H1 (cell line): Measurements from ENCODE around the gene OR9A2. TPM values are rescaled to one million over a fixed set of nuclear protein-coding genes. Genes with fewer than 3 reads are reported as not detected.

ENCODE experiments used
- CTCF ChIA-PET: fragments of 300-600 bp; sonication (Branson Sonifier 250); formaldehyde crosslinking; loops from one replicate; lab custom pipeline; 2021; ENCODE audit not compliant: partially characterized antibody; lab: Charles Lee
- POLR2A ChIA-PET: fragments of 300-600 bp; sonication (Branson Sonifier 250); formaldehyde crosslinking; loops from one replicate; lab custom pipeline; 2021; ENCODE audit warnings: inconsistent platforms; ENCODE audit not compliant: partially characterized antibody; lab: Charles Lee
- DNase-seq, 2 experiments: peaks; one replicate each; pipeline versions ENCODE4 v3.0.0 to v3.0.0-alpha.2; 2010 to 2022; ENCODE audit warnings: low spot score in 2 of 2, low read depth in 1 of 2, mixed read lengths in 1 of 2
- FAIRE-seq: peaks from 2 replicates; lab custom pipeline; 2011; peaks lifted over from hg19 to GRCh38; lab: Jason Lieb, UNC
- H2AFZ ChIP-seq: 2 replicates; pipeline ENCODE4 v1.8.1; 2012; ENCODE audit warnings: low read length, inconsistent platforms
- H2AK5ac ChIP-seq: 2 replicates; pipeline ENCODE4 v1.6.1; 2013; ENCODE audit warnings: low read depth, low read length
- H2BK120ac ChIP-seq: replicated peaks from 2 replicates; pipeline ENCODE3; 2013; ENCODE audit warnings: low read depth, low read length, inconsistent platforms
- H2BK12ac ChIP-seq: 2 replicates; pipeline ENCODE4 v1.6.1; 2013; ENCODE audit warnings: low read depth, low read length
- H2BK15ac ChIP-seq: 2 replicates; pipeline ENCODE4 v1.6.1; 2013; ENCODE audit warnings: low read length
- H2BK20ac ChIP-seq: 2 replicates; pipeline ENCODE4 v1.6.1; 2013; ENCODE audit warnings: low read length
- H2BK5ac ChIP-seq: 2 replicates; pipeline ENCODE4 v1.6.1; 2013; ENCODE audit warnings: low read depth, low read length
- H3K14ac ChIP-seq: 2 replicates; pipeline ENCODE4 v1.6.1; 2013; ENCODE audit warnings: inconsistent platforms; ENCODE audit not compliant: insufficient read length
- H3K18ac ChIP-seq: 2 replicates; pipeline ENCODE4 v1.6.1; 2013; ENCODE audit warnings: low read length; ENCODE audit errors: extremely low read depth
- H3K23ac ChIP-seq: 2 replicates; pipeline ENCODE4 v1.6.1; 2013; ENCODE audit warnings: inconsistent platforms; ENCODE audit not compliant: insufficient read length
- H3K23me2 ChIP-seq: 2 replicates; pipeline ENCODE4 v1.6.1; 2013; ENCODE audit warnings: low read depth, low read length
- H3K27ac ChIP-seq: 2 replicates; pipeline ENCODE4 v1.6.1; 2011; ENCODE audit warnings: low read depth, low read length, inconsistent platforms
- H3K27me3 ChIP-seq, 4 experiments: replicated peaks in 1 of 4; 1 replicate in 1 of 4; 2 replicates in 3 of 4; pipeline versions ENCODE4 v1.6.1 to v1.8.1; 2011 to 2013; ENCODE audit warnings: low read length in 3 of 4, mild to moderate bottlenecking in 3 of 4, inconsistent platforms in 2 of 4, mixed read lengths in 2 of 4, moderate library complexity in 1 of 4; ENCODE audit not compliant: control insufficient read depth in 3 of 4, insufficient read depth in 3 of 4; ENCODE audit errors: extremely low read depth in 1 of 4
- H3K36me3 ChIP-seq, 4 experiments: 2 replicates each; pipeline versions ENCODE4 v1.6.1 to v1.8.1; 2011 to 2013; ENCODE audit warnings: mild to moderate bottlenecking in 4 of 4, low read length in 3 of 4, moderate library complexity in 2 of 4, control low read depth in 1 of 4, inconsistent platforms in 1 of 4; ENCODE audit not compliant: insufficient read depth in 4 of 4, control insufficient read depth in 2 of 4
- H3K4ac ChIP-seq: replicated peaks from 2 replicates; pipeline ENCODE3; 2013; ENCODE audit warnings: low read length, low read depth, mixed read lengths, inconsistent platforms; ENCODE audit not compliant: insufficient read length
- H3K4me1 ChIP-seq, 4 experiments: replicated peaks in 1 of 4; 1 replicate in 1 of 4; 2 replicates in 3 of 4; pipeline versions ENCODE4 v1.6.1 to v1.8.1; 2011 to 2013; ENCODE audit warnings: low read length in 3 of 4, inconsistent platforms in 2 of 4, mixed read lengths in 1 of 4; ENCODE audit not compliant: insufficient read depth in 4 of 4, control insufficient read depth in 3 of 4
- H3K4me2 ChIP-seq, 2 experiments: 2 replicates each; pipeline versions ENCODE4 v1.6.1 to v1.8.1; 2011 to 2013; ENCODE audit warnings: low read depth in 2 of 2, low read length in 2 of 2, control low read depth in 1 of 2, inconsistent platforms in 1 of 2, mild to moderate bottlenecking in 1 of 2; ENCODE audit not compliant: insufficient read depth in 1 of 2
- H3K4me3 ChIP-seq, 4 experiments: fragments of 200-600, 300-600 bp in 1 of 4; sonication (generic), shearing (Covaris generic), sonication (Bioruptor Twin) in 1 of 4; 2 replicates each; pipeline versions ENCODE4 v1.5.1 to v1.8.1; 2011 to 2016; ENCODE audit warnings: low read length in 4 of 4, low read depth in 3 of 4, control low read depth in 2 of 4, inconsistent platforms in 2 of 4, mild to moderate bottlenecking in 2 of 4, mixed read lengths in 1 of 4, moderate library complexity in 1 of 4; ENCODE audit not compliant: insufficient read depth in 2 of 4; ENCODE audit errors: extremely low read depth in 1 of 4
- H3K56ac ChIP-seq: replicated peaks from 2 replicates; pipeline ENCODE3; 2013; ENCODE audit warnings: low read depth, mild to moderate bottlenecking, mixed read lengths, low read length, inconsistent platforms; ENCODE audit not compliant: insufficient read length
- H3K79me1 ChIP-seq: 2 replicates; pipeline ENCODE4 v1.6.1; 2013; ENCODE audit warnings: low read depth, low read length, control low read depth
- H3K79me2 ChIP-seq, 2 experiments: 2 replicates each; pipeline versions ENCODE4 v1.6.1 to v1.8.1; 2012 to 2013; ENCODE audit warnings: low read length in 2 of 2, mild to moderate bottlenecking in 2 of 2, inconsistent platforms in 1 of 2; ENCODE audit not compliant: insufficient read depth in 2 of 2, control insufficient read depth in 1 of 2
- H3K9ac ChIP-seq, 4 experiments: replicated peaks in 1 of 4; 1 replicate in 1 of 4; 2 replicates in 3 of 4; pipeline versions ENCODE4 v1.6.1 to v1.8.1; 2011 to 2013; ENCODE audit warnings: low read depth in 3 of 4, low read length in 3 of 4, control low read depth in 2 of 4, mild to moderate bottlenecking in 2 of 4, moderate library complexity in 2 of 4, inconsistent platforms in 1 of 4; ENCODE audit errors: extremely low read depth in 1 of 4
- H3K9me3 ChIP-seq, 2 experiments: 2 replicates each; pipeline versions ENCODE4 v1.6.1 to v1.8.1; 2012 to 2013; ENCODE audit warnings: mild to moderate bottlenecking in 2 of 2, moderate library complexity in 2 of 2, control low read depth in 1 of 2, inconsistent platforms in 1 of 2, low read depth in 1 of 2, low read length in 1 of 2, mixed read lengths in 1 of 2; ENCODE audit not compliant: insufficient read depth in 2 of 2
- H4K20me1 ChIP-seq, 2 experiments: replicated peaks in 1 of 2; 2 replicates each; pipeline versions ENCODE3 to v1.8.1; 2011 to 2013; ENCODE audit warnings: inconsistent platforms in 2 of 2, low read length in 2 of 2, mild to moderate bottlenecking in 1 of 2; ENCODE audit not compliant: insufficient read depth in 2 of 2, control insufficient read depth in 1 of 2
- H4K5ac ChIP-seq: 2 replicates; pipeline ENCODE4 v1.6.1; 2013; ENCODE audit warnings: low read length, low read depth, mixed read lengths, inconsistent platforms; ENCODE audit not compliant: insufficient read length
- H4K8ac ChIP-seq: 2 replicates; pipeline ENCODE4 v1.8.0; 2013; ENCODE audit warnings: mild to moderate bottlenecking, moderate library complexity, low read length, inconsistent platforms; ENCODE audit not compliant: insufficient read depth; ENCODE audit errors: extremely low read depth
- H4K91ac ChIP-seq: replicated peaks from 2 replicates; pipeline ENCODE3; 2013; ENCODE audit warnings: low read length, mixed read lengths, inconsistent platforms; ENCODE audit not compliant: insufficient read length
- BACH1 ChIP-seq: IDR thresholded peaks from 2 replicates; pipeline ENCODE4 v1.6.1; 2012; ENCODE audit warnings: low read length, improper control_type of control experiment
- CREB1 ChIP-seq: IDR thresholded peaks from 2 replicates; pipeline ENCODE4 v1.6.1; 2012; ENCODE audit warnings: inconsistent platforms
- NRF1 ChIP-seq: IDR thresholded peaks from 2 replicates; pipeline ENCODE4 v1.6.1; 2011; ENCODE audit warnings: mild to moderate bottlenecking, low read depth, low read length, improper control_type of control experiment
- SAP30 ChIP-seq: fragments of 300-600 bp; sonication (generic); IDR thresholded peaks from 2 replicates; pipeline ENCODE4 v1.7.1; 2012; ENCODE audit warnings: low read length, moderate library complexity, mild to moderate bottlenecking, inconsistent platforms; ENCODE audit not compliant: insufficient read depth, insufficient replicate concordance
- SIX5 ChIP-seq: IDR thresholded peaks from 2 replicates; pipeline ENCODE4 v1.6.1; 2011; ENCODE audit warnings: mild to moderate bottlenecking, low read depth, low read length
- SP4 ChIP-seq: IDR thresholded peaks from 2 replicates; pipeline ENCODE4 v1.6.1; 2012; ENCODE audit warnings: low read length, inconsistent platforms
- WGBS, 2 experiments: shearing (Covaris generic) in 1 of 2; methylation state at CpG; one replicate each; pipeline versions ENCODE4 v1.1.6 to v1.1.7; 2013 to 2015; ENCODE audit warnings: low lambda C conversion rate in 2 of 2, mixed read lengths in 2 of 2, inconsistent platforms in 1 of 2, low coverage in 1 of 2, missing lambda C conversion rate in 1 of 2; ENCODE audit not compliant: insufficient replicate concordance in 2 of 2, insufficient coverage in 1 of 2, insufficient read length in 1 of 2; ENCODE audit errors: extremely low coverage in 1 of 2, missing lambda C conversion rate in 1 of 2; 5-methylcytosine and 5-hydroxymethylcytosine counted together
- polyA plus RNA-seq, 7 experiments: library from polyadenylated mRNA; depleted of rRNA in 3 of 7; stranded (reverse) in 5 of 7; unstranded in 2 of 7; fragments of >200 nt in 5 of 7; fragments of 200-250 nt in 2 of 7; gene quantifications; 1 replicate in 5 of 7; 2 replicates in 1 of 7; 4 replicates in 1 of 7; pipeline versions ENCODE4 v1.2.1 to v1.2.3, GENCODE V29; 2011 to 2013; ENCODE audit warnings: missing spikeins in 2 of 7, mixed read lengths in 2 of 7
- total RNA-seq: library from RNA; stranded (reverse); fragmentation: NEBNext Ultra II Directional; extraction: Animal tissue kit (Norgen Biotek cat#: 25700); gene quantifications from 2 replicates; pipeline ENCODE4 v1.2.1, GENCODE V29; 2021
- TF ChIP-seq, protein P1 (sequence below): IDR thresholded peaks from 2 replicates; pipeline ENCODE4 v1.6.1; 2011; ENCODE audit warnings: low read depth, mild to moderate bottlenecking, low read length; ENCODE audit not compliant: insufficient read depth

OR9A2 gene
- total and polyA plus RNA-seq, 2 of the 8 experiments (the other 6 are each of a cell fraction or from before 2014, with no cell fraction given) = not detected

DNA sequence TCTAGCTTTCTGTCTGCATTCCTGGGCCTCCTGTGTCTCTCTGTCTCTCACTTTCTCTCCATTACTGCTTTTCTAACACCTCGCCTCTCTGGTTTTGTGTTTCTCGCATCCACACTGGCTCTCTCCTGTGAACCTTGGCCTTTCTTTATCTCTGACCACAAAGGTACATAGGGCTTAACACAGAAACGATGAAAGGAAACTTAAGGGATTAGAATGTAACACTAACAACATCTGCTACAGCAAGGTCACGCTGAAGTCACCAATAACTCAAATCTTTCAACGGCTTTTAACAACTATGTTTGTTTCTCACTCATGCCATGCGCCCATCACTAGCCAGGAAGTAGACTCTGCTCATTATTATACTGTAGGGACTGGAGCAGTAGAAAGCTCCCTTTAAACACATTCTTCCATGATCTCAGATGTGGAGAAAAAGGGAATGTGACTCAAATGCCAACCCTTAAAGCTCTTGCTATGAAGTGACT, 15.9 kb upstream of the OR9A2 start:
- Histone ChIP-seq H2AK5ac (no peak overlapping the region), H2BK120ac (no peak overlapping the region), H4K8ac (no peak overlapping the region), H3K27me3 (no peaks in the 10 kb centered on the region), H2BK12ac (no peak overlapping the region), H3K9me3 (no peaks in the 10 kb centered on the region), H3K4ac (no peak overlapping the region), H3K23me2 (no peaks in the 10 kb centered on the region; the same call in 1 of the 2 replicates), H3K4me3 (no peak overlapping the region), H3K9ac (no peak overlapping the region), H3K14ac (no peak overlapping the region), H4K20me1 (no peaks in the 10 kb centered on the region), H3K18ac (no peak overlapping the region), H4K5ac (no peak overlapping the region), H3K56ac (no peak overlapping the region), H2AFZ (peak overlapping the region; percentile 48; the same call in 1 of the 2 replicates), H2BK5ac (no peak overlapping the region), H3K79me1 (no peaks in the 10 kb centered on the region), H3K4me1 (no peaks in the 10 kb centered on the region), H4K91ac (no peak overlapping the region), H3K23ac (no peak overlapping the region), H3K27ac (0 out of 2 replicates have a peak overlapping the region, but pooled peaks have one; percentile 5), H2BK20ac (no peak overlapping the region), H3K79me2 (no peaks in the 10 kb centered on the region), H2BK15ac (no peak overlapping the region), H3K4me2 (no peak overlapping the region), H3K36me3 (no peaks in the 10 kb centered on the region)
- CTCF ChIA-PET = interaction anchor here (0.9 to 5.1 kb wide), 8 partner anchors 18 to 508 kb away, joined by 3 to 24 read pairs (median 3); no protein-coding TSS in a partner anchor
- POLR2A ChIA-PET = interaction anchor here (1.4 kb wide), 1 partner anchor 18 kb away, joined by 3 read pairs; no protein-coding TSS in a partner anchor
- no peak for FAIRE-seq
- WGBS, 2 experiments = 86% methylated on average over 6 of the region's 6 CpGs; no CpG with 5 or more reads in 1 of the 2 experiments
- DNase-seq = no peak
- TF ChIP-seq BACH1 (no peak), CREB1 (no peak), SP4 (no peak), SIX5 (no peak), NRF1 (no peak), SAP30 (no peak)
- TF ChIP-seq, protein P1, sequence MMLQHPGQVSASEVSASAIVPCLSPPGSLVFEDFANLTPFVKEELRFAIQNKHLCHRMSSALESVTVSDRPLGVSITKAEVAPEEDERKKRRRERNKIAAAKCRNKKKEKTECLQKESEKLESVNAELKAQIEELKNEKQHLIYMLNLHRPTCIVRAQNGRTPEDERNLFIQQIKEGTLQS = no peak
